Measurements from ENCODE around the gene PTCD3.

PTCD3 gene

GRCh38 chr2:86097913-86098312 is 8.1 kb upstream of the PTCD3 start:
- Mint-ChIP-seq H3K27me3 (no peaks in the 10 kb centered on the region), H3K4me3 (no peak overlapping the region), H3K9me3 (no peaks in the 10 kb centered on the region), H3K27ac (no peak overlapping the region), H3K4me1 (ENCODE audit: low read depth in 2 of 2) (peaks cover 13 to 17% of the 10 kb centered on the region in 2 donors), H3K36me3 (ENCODE audit: insufficient read depth) (peaks cover 40% of the 10 kb centered on the region)
- no peak for ATAC-seq (replicated peaks)
- no peak for DNase-seq

GRCh38 chr2:86102157-86102556 is 3.9 kb upstream of the PTCD3 start:
- H3K4me1 Mint-ChIP-seq (ENCODE audit: low read depth in 2 of 2): peaks cover 37 to 39% of the 10 kb centered on the region in 2 donors
- H3K4me3 Mint-ChIP-seq: no peak overlapping the region
- H3K36me3 Mint-ChIP-seq (ENCODE audit: insufficient read depth): peaks cover 30% of the 10 kb centered on the region
- H3K27ac Mint-ChIP-seq: no peak overlapping the region
- no peaks in the 10 kb centered on the region for H3K9me3 Mint-ChIP-seq
- H3K27me3 Mint-ChIP-seq: no peaks in the 10 kb centered on the region
- ATAC-seq (replicated peaks) (no peak), DNase-seq (no peak)

- DNase-seq (peak; percentile 74 to 77 (median 74)), ATAC-seq (replicated peaks) (peak; percentile 76)
- Mint-ChIP-seq H3K4me3 (peak within 1 kb of the TSS; percentile 90 to 96), H3K36me3 (ENCODE audit: insufficient read depth) (peaks cover 42% of the 10 kb centered on the region), H3K27me3 (no peaks in the 10 kb centered on the region), H3K9me3 (no peaks in the 10 kb centered on the region), H3K4me1 (ENCODE audit: low read depth in 2 of 2) (peaks cover 44 to 54% of the 10 kb centered on the region in 2 donors), H3K27ac (peak within 1 kb of the TSS; percentile 98 to 99)
Measured at GRCh38 chr2:86105252-86105968, 625 bp upstream of the PTCD3 start, which contains the start of gene POLR1A. Gene POLR1A, minus strand, starts transcription at chr2:86105886. Its CDS starts 110 bp downstream, at chr2:86105776.

- Mint-ChIP-seq H3K36me3 (ENCODE audit: insufficient read depth) (peaks cover 59% of the 10 kb centered on the region), H3K4me1 (ENCODE audit: low read depth in 2 of 2) (peaks cover 42 to 56% of the 10 kb centered on the region in 2 donors), H3K27ac (peak overlapping the region; percentile 98 to 99), H3K27me3 (no peaks in the 10 kb centered on the region), H3K9me3 (no peaks in the 10 kb centered on the region), H3K4me3 (peak overlapping the region; percentile 90 to 96)
- ATAC-seq (replicated peaks): no peak
- DNase-seq: no peak
Measured at GRCh38 chr2:86107031-86107430, 996 bp downstream of the PTCD3 start.

GRCh38 chr2:86118130-86118529 is 12.1 kb downstream of the PTCD3 start:
- H3K27ac Mint-ChIP-seq: peak overlapping the region in 1 of 2 donors; percentile 10
- peaks cover 95% of the 10 kb centered on the region for H3K36me3 Mint-ChIP-seq (ENCODE audit: insufficient read depth)
- DNase-seq: no peak
- no peak for ATAC-seq (replicated peaks)
- peaks cover 4% of the 10 kb centered on the region in 2 donors for H3K4me1 Mint-ChIP-seq (ENCODE audit: low read depth in 2 of 2)
- H3K4me3 Mint-ChIP-seq: no peak overlapping the region
- no peaks in the 10 kb centered on the region for H3K9me3 Mint-ChIP-seq
- H3K27me3 Mint-ChIP-seq: no peaks in the 10 kb centered on the region

GRCh38 chr2:86123328-86123925 is 17.4 kb downstream of the PTCD3 start:
- no peak overlapping the region for H3K4me3 Mint-ChIP-seq
- no peaks in the 10 kb centered on the region for H3K9me3 Mint-ChIP-seq
- no peaks in the 10 kb centered on the region for H3K27me3 Mint-ChIP-seq
- DNase-seq (no peak), ATAC-seq (replicated peaks) (no peak)
- H3K27ac Mint-ChIP-seq: peak overlapping the region in 1 of 2 donors; percentile 74
- peaks cover 0 to 4% of the 10 kb centered on the region in 2 donors for H3K4me1 Mint-ChIP-seq (ENCODE audit: low read depth in 2 of 2)
- peaks cover 99% of the 10 kb centered on the region for H3K36me3 Mint-ChIP-seq (ENCODE audit: insufficient read depth)

- Mint-ChIP-seq H3K4me1 (ENCODE audit: low read depth in 2 of 2) (peaks cover 0 to 4% of the 10 kb centered on the region in 2 donors), H3K4me3 (no peak overlapping the region), H3K9me3 (no peaks in the 10 kb centered on the region), H3K27me3 (no peaks in the 10 kb centered on the region), H3K36me3 (ENCODE audit: insufficient read depth) (peaks cover 98% of the 10 kb centered on the region), H3K27ac (peak overlapping the region; percentile 10 to 74)
- ATAC-seq (replicated peaks) (no peak), DNase-seq (no peak)
Measured at GRCh38 chr2:86124683-86125082, 18.6 kb downstream of the PTCD3 start.

GRCh38 chr2:86134709-86135108 is 28.7 kb downstream of the PTCD3 start:
- H3K36me3 Mint-ChIP-seq (ENCODE audit: insufficient read depth): peaks cover 76% of the 10 kb centered on the region
- ATAC-seq (replicated peaks) (no peak), DNase-seq (no peak)
- no peaks in the 10 kb centered on the region for H3K27me3 Mint-ChIP-seq
- peaks cover 0 to 4% of the 10 kb centered on the region in 2 donors for H3K4me1 Mint-ChIP-seq (ENCODE audit: low read depth in 2 of 2)
- no peak overlapping the region for H3K4me3 Mint-ChIP-seq
- no peak overlapping the region for H3K27ac Mint-ChIP-seq
- H3K9me3 Mint-ChIP-seq: no peaks in the 10 kb centered on the region

- Mint-ChIP-seq H3K27me3 (no peaks in the 10 kb centered on the region), H3K27ac (peak overlapping the region; percentile 10 to 19), H3K36me3 (ENCODE audit: insufficient read depth) (peaks cover 68% of the 10 kb centered on the region), H3K9me3 (no peaks in the 10 kb centered on the region), H3K4me1 (ENCODE audit: low read depth in 2 of 2) (peaks cover 0 to 4% of the 10 kb centered on the region in 2 donors), H3K4me3 (no peak overlapping the region)
- no peak for ATAC-seq (replicated peaks)
- no peak for DNase-seq
Measured at GRCh38 chr2:86135653-86136052, 29.6 kb downstream of the PTCD3 start.

GRCh38 chr2:86136141-86136540 is 30.1 kb downstream of the PTCD3 start:
- H3K4me1 Mint-ChIP-seq (ENCODE audit: low read depth in 2 of 2): peaks cover 0 to 4% of the 10 kb centered on the region in 2 donors
- peak overlapping the region; percentile 10 to 19 for H3K27ac Mint-ChIP-seq
- ATAC-seq (replicated peaks): no peak
- no peak for DNase-seq
- peaks cover 66% of the 10 kb centered on the region for H3K36me3 Mint-ChIP-seq (ENCODE audit: insufficient read depth)
- H3K27me3 Mint-ChIP-seq: no peaks in the 10 kb centered on the region
- no peak overlapping the region for H3K4me3 Mint-ChIP-seq
- H3K9me3 Mint-ChIP-seq: no peaks in the 10 kb centered on the region

GRCh38 chr2:86138736-86139625 is 32.9 kb downstream of the PTCD3 start:
- Mint-ChIP-seq H3K4me1 (ENCODE audit: low read depth in 2 of 2) (peaks cover 0 to 4% of the 10 kb centered on the region in 2 donors), H3K9me3 (no peaks in the 10 kb centered on the region), H3K27ac (peak overlapping the region; percentile 63 to 78), H3K27me3 (no peaks in the 10 kb centered on the region), H3K4me3 (no peak overlapping the region), H3K36me3 (ENCODE audit: insufficient read depth) (peaks cover 59% of the 10 kb centered on the region)
- no peak for ATAC-seq (replicated peaks)
- no peak for DNase-seq

GRCh38 chr2:86139981-86140380 is 33.9 kb downstream of the PTCD3 start:
- Mint-ChIP-seq H3K9me3 (no peaks in the 10 kb centered on the region), H3K4me1 (ENCODE audit: low read depth in 2 of 2) (peaks cover 0 to 4% of the 10 kb centered on the region in 2 donors), H3K36me3 (ENCODE audit: insufficient read depth) (peaks cover 59% of the 10 kb centered on the region), H3K27ac (peak overlapping the region in 1 of 2 donors; percentile 78), H3K4me3 (no peak overlapping the region), H3K27me3 (no peaks in the 10 kb centered on the region)
- DNase-seq: no peak
- peak; percentile 90 for ATAC-seq (replicated peaks)

- H3K9me3 Mint-ChIP-seq: no peaks in the 10 kb centered on the region
- ATAC-seq (replicated peaks) (no peak), DNase-seq (no peak)
- H3K27ac Mint-ChIP-seq: peak overlapping the region; percentile 44 to 75
- H3K4me1 Mint-ChIP-seq (ENCODE audit: low read depth in 2 of 2): peaks cover 0 to 4% of the 10 kb centered on the region in 2 donors
- peaks cover 59% of the 10 kb centered on the region for H3K36me3 Mint-ChIP-seq (ENCODE audit: insufficient read depth)
- H3K27me3 Mint-ChIP-seq: no peaks in the 10 kb centered on the region
- no peak overlapping the region for H3K4me3 Mint-ChIP-seq
Measured at GRCh38 chr2:86140969-86141392, 34.9 kb downstream of the PTCD3 start.

Data from effector memory CD8-positive, alpha-beta T cell (primary cell).